ENCODE results near the gene MTF1.
"Not testable (repeated sequence)": the region's sequence is repeated elsewhere in the genome, so short reads cannot be mapped to it uniquely, and the experiment has no call there.

Gene MTF1

DNA sequence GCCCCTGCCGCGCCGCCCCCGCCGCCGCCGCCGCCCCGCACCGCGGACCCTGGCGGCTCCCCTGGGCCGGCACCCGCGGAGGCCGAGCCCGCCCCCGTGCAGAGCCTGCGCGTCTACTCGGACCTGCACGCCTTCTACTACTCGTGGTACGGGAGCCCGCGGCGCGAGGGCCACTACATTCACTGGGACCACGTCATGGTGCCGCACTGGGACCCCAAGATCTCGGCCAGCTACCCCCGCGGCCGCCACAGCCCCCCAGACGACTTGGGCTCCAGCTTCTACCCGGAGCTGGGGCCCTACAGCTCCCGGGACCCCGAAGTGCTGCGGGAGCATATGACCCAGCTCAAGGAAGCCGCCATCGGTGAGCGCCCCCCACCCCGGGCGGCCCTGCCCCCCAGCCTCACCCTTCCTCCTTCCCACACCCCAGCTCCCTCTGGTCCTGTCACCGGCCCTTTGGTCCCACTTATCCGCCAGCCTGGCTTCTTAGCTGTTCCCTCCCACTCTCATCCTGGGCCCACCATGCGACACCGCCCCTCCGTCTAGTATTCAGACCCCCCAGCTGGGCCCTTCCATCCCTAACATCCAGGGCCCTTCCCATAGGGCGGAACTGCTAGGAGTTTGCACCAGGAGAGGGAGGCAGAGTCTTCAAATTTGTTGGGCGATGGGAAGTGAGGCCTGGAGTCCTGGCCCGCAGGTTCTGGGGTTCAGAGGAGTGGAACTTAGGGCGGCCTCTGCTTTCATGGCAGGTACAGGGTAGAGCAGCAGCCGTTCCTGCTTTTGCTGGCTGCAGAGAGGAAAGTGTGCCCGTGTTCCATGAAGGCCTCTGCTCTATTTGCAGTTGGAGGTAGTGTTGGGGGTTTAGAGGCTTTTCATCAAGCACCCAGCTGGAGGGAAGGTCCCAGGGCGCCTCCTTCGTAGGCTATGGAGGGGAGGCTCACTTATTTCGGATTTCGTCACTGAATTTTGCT is 64.7 kb downstream of the MTF1 start:
- no peak for DNase-seq (ENCODE audit: low read depth in 2 of 2)

GRCh38 chr1:37793773-37794371 is 65.5 kb downstream of the MTF1 start, which contains the start of gene MANEAL:
MANEAL (plus strand) TSS chr1:37793847; CDS start chr1:37794183, 336 bp downstream.
- no peak for DNase-seq (ENCODE audit: low read depth in 2 of 2)

DNA sequence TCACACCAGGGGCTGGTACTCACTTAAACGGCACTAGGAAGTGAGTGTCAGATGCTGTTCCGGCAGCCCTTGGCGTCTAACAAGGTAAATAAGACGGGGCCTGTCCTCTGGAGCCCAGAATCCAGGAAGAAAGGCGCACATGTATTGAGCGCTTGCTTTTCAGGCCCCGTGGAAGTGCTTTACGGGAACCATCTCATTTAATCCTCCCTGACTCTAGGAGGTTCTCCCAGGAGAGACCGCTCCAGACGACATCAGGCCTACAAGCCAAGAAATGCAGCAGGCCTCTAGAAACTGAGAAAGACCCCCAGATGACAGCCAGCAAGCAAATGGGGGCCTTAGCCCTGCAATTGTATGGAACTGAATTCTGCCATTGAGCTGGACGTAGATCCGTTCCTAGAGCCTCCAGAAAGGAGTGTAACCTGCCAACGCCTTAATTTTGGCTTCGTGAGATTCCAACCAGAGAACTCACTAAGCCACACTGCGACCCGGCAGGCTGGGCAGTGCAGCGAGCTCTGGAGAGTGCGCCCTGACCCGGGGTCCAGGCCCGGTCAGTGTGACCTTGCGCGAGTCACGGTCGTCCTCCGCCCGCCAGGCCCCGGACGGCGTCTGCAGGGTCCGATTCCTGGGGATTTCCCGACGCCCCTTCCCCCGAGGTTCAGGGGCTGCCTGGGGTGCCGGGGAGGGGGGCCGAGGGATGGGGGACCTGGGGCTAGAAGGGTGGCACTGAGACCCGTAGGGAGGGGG is 66.3 kb downstream of the MTF1 start:
- no peak for DNase-seq (ENCODE audit: low read depth in 2 of 2)

DNA sequence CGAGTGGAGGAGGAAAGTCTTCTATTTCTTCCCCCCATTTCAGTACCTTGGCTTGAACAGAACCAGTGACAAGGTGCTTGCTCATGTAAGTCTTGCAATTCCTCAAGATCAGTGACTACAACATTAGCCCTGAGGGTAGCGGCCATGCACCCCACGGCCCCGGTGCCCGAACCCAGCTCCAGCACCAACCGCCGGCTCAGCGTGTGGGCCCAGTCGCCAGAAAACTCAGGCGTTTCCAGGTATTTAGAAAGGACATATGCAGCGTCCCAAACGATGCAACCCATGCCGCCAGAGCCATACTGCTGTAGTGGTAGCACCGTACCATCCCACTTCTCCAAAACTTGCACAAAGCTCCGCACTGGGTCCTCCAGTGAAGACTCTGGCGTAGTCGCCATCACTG is 76.9 kb downstream of the MTF1 start:
- no peak for DNase-seq (ENCODE audit: low read depth in 2 of 2)

GRCh38 chr1:37778654-37779053 is 80.7 kb downstream of the MTF1 start:
- DNase-seq (ENCODE audit: low read depth in 2 of 2), result no peak

DNA sequence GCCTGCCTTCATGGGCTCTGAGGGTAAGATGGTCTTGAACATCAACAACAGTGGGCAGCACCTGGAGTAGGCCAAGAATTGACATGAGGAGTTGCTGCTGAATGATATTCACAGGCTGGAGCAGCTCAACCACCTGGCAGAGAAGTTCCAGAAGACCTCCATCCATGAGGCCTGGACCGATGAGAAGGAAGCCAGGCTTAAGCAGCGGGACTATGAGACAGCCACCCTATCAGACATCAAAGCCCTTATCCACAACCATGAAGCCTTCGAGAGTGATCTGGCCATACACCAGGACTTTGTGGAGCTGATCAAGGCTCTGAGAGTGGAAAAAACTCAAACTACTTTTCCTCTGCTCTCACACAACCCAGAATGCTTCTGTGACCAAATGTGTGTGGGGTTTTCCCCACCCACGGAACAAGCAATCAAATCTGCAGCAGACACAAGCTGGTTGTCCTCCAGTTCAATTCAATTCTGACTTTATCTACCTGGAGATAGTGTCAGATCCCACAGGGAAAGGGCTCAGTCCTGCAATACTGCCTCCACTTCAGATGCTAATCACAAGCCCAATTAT is 82.4 kb downstream of the MTF1 start:
- no peak for DNase-seq (ENCODE audit: low read depth in 2 of 2)

- DNase-seq (ENCODE audit: low read depth in 2 of 2), result not testable (repeated sequence)
These were observed 88.0 kb downstream of the MTF1 start for GRCh38 chr1:37771440-37771839.

GRCh38 chr1:37767488-37767887 is 91.9 kb downstream of the MTF1 start:
- no peak for DNase-seq (ENCODE audit: low read depth in 2 of 2)

GRCh38 chr1:37765916-37766664 is 93.3 kb downstream of the MTF1 start:
- DNase-seq (ENCODE audit: low read depth in 2 of 2), result no peak

- no peak for DNase-seq (ENCODE audit: low read depth in 2 of 2)
These were observed 94.4 kb downstream of the MTF1 start, which contains the start of gene EPHA10 for GRCh38 chr1:37764888-37765441. EPHA10 (minus strand) TSS chr1:37765120; CDS start chr1:37765066, 54 bp downstream.

- DNase-seq (ENCODE audit: low read depth in 2 of 2), result no peak
These were observed 95.0 kb downstream of the MTF1 start for GRCh38 chr1:37764414-37764825.

DNA sequence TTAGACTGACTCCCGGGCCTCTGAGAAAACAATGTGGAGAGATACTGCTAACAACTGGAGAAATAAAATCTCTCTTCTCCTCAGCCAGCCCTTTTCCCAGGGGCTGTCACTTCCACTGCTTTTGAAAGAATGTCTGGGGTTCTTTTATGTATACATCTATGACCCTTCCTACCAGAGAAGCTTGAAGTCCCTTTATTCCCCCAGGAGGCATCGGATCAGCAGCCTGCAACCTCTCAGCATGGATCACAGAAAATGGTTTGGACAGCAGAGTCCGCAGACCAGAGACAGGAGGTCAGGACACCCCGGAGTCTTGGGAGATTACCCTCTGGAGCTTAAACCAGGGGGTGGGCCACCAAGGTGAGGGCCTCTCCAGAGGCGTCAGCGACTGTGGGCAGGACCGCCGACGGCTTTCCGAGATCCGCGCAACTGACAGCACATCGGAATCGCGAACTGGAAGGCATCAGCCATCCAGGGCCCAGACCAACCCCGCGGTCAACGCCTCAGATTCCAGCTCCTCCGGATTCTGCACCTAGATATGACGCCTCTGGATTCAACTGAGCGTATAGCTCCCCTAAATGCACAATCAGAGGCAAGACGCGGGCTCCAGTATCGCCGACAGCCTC is 95.5 kb downstream of the MTF1 start:
- no peak for DNase-seq (ENCODE audit: low read depth in 2 of 2)

DNA sequence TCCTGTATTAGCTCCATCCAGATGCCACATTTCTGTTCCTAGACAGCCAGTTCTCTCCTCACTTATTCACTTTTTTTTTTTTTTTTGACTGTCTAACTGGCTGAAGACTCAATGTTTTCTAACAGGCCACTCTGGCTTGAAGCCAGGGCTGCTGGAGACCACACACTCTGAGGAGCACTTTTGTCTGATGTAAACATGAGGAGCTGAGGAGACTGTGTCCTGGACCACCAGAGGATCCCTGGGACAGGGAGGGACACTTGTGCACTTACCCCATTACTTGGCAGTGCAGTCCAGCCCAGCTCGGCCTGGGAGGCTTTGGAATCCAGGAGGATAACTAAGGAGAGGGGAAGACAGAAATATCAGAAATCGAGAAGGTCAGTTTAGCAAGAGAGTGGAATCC is 96.9 kb downstream of the MTF1 start:
- DNase-seq (ENCODE audit: low read depth in 2 of 2), result no peak

DNA sequence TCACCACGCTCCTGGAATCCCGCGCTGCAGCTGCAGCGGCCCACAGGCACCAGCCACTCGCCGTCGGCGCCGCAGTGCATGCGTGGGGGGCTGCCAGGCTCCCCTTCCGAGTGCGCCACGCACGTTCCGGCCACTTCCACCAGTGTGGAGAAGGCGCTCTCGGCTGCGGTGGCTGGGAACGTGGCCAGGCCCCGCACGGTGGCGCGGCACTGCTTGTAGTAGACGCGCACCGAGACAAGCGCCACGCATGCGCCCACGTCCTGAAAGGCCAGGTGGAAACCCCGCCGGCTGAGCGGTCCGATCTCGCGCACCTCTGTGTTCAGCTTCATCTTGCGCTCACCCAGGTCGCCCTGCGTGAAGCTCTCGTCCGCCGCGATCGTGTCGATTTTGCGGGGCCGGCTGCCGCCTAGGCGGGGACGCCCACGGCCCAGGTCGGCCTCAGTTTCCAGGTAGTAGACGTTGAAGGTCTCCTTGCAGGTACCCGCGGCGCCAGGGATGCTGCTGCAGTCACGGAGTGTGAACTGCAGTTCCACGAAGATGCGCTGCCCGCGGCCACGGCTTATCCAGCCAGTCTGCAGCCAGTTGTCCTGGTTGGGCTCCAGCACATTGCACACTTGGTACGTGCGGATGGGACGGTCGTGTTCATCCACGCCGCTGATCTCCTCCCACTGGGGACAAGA is 97.8 kb downstream of the MTF1 start:
- DNase-seq (ENCODE audit: low read depth in 2 of 2), result no peak

Measured in stimulated activated CD8-positive, alpha-beta memory T cell treated with anti-CD3 and anti-CD28 coated beads, Interleukin-15, amount 100 ng/mL, for 4 hours (primary cell).